A549 (cell line): ENCODE results near the gene CAPN11. TPM values are rescaled to one million over a fixed set of nuclear protein-coding genes. Genes with fewer than 3 reads are reported as not detected.

Source experiments
- ATAC-seq, 2 experiments: fragments of 200-7000 bp in 1 of 2; fragments of >200 bp in 1 of 2; cut with Nextera tagmentation in 1 of 2; cut with Tn5 transposase in 1 of 2; 3 replicates each; pipeline versions ENCODE4 v1.8.0 to v1.9.1; 2018 to 2020; ENCODE audit warnings: mild to moderate bottlenecking in 1 of 2, moderate library complexity in 1 of 2
- CTCF ChIA-PET: fragments of 300-600 bp; sonication (Branson Sonifier 250); formaldehyde crosslinking; extraction: SDS; loops from one replicate; lab custom pipeline; 2021; ENCODE audit warnings: antibody characterized with exemption, inconsistent platforms; lab: Yijun Ruan, JAX
- POLR2A ChIA-PET: fragments of 350-600 bp; formaldehyde crosslinking; extraction: SDS; loops from one replicate; lab custom pipeline; 2021; ENCODE audit warnings: antibody characterized with exemption, inconsistent platforms; lab: Yijun Ruan, JAX
- DNase-seq, 2 experiments: peaks; one replicate each; pipeline versions ENCODE4 v3.0.0 to v3.0.0-alpha.2; 2011 to 2016; ENCODE audit warnings: low read depth in 1 of 2, low spot score in 1 of 2
- FAIRE-seq: peaks from 2 replicates; lab custom pipeline; 2011; peaks lifted over from hg19 to GRCh38; lab: Jason Lieb, UNC
- H3K27ac ChIP-seq, 2 experiments: fragments of >200 bp; sonication (Bioruptor Twin); formaldehyde crosslinking; 3 replicates each; pipeline ENCODE4 v1.5.1; 2016 to 2017
- H3K4me1 ChIP-seq: fragments of >200 bp; sonication (Bioruptor Twin); formaldehyde crosslinking; 3 replicates; pipeline ENCODE4 v1.6.1; 2016
- H3K4me2 ChIP-seq: fragments of >200 bp; sonication (Bioruptor Twin); formaldehyde crosslinking; 3 replicates; pipeline ENCODE4 v1.6.1; 2016
- H3K4me3 ChIP-seq: fragments of >200 bp; sonication (Bioruptor Twin); formaldehyde crosslinking; 3 replicates; pipeline ENCODE4 v1.5.1; 2016
- H3K9me3 ChIP-seq: fragments of >200 bp; sonication (Bioruptor Twin); formaldehyde crosslinking; 3 replicates; pipeline ENCODE4 v1.6.1; 2016
- CEBPB ChIP-seq, 2 experiments: fragments of >200 bp in 1 of 2; sonication (Bioruptor Twin) in 1 of 2; formaldehyde crosslinking in 1 of 2; IDR thresholded peaks; 2 replicates each; pipeline ENCODE4 v1.6.1; 2012 to 2016
- CHD4 ChIP-seq: fragments of 200-600 bp; sonication (generic); IDR thresholded peaks from 2 replicates; pipeline ENCODE4 v1.6.1; 2016; ENCODE audit warnings: antibody characterized with exemption, mild to moderate bottlenecking, borderline replicate concordance
- FOSB ChIP-seq: fragments of 250-450 bp; sonication (Bioruptor Pico); IDR thresholded peaks from 2 replicates; pipeline ENCODE4 v1.5.0; 2020; ENCODE audit warnings: mild to moderate bottlenecking, moderate library complexity
- FOSL2 ChIP-seq, 2 experiments: fragments of 450-650 bp in 1 of 2; fragments of >200 bp in 1 of 2; sonication (Bioruptor Twin) in 1 of 2; formaldehyde crosslinking; IDR thresholded peaks; 2 replicates each; pipeline versions ENCODE4 v1.5.0 to v1.6.1; 2016 to 2020; ENCODE audit warnings: mild to moderate bottlenecking in 1 of 2, moderate library complexity in 1 of 2
- FOXS1 ChIP-seq: fragments of 250-450 bp; sonication (Bioruptor Pico); IDR thresholded peaks from 2 replicates; pipeline ENCODE4 v1.5.0; 2020; ENCODE audit warnings: mild to moderate bottlenecking, moderate library complexity
- HEYL ChIP-seq: fragments of 250-450 bp; sonication (Bioruptor Pico); IDR thresholded peaks from 2 replicates; pipeline ENCODE4 v1.8.0; 2021; ENCODE audit warnings: mild to moderate bottlenecking, moderate library complexity
- HOXA7 ChIP-seq: fragments of 250-450 bp; sonication (Bioruptor Pico); IDR thresholded peaks from 2 replicates; pipeline ENCODE4 v1.5.0; 2020; ENCODE audit warnings: mild to moderate bottlenecking, moderate library complexity
- HOXB13 ChIP-seq: fragments of 250-450 bp; sonication (Bioruptor Pico); IDR thresholded peaks from 2 replicates; pipeline ENCODE4 v1.5.0; 2020; ENCODE audit warnings: low read depth, mild to moderate bottlenecking, moderate library complexity
- HOXB5 ChIP-seq: fragments of 250-450 bp; sonication (Bioruptor Pico); IDR thresholded peaks from 2 replicates; pipeline ENCODE4 v1.5.0; 2020; ENCODE audit warnings: mild to moderate bottlenecking, moderate library complexity
- MAFK ChIP-seq: fragments of 450-650 bp; IDR thresholded peaks from 2 replicates; pipeline ENCODE4 v1.6.1; 2014; ENCODE audit not compliant: partially characterized antibody
- MAZ ChIP-seq: fragments of 150-350 bp; IDR thresholded peaks from 2 replicates; pipeline ENCODE4 v1.6.1; 2014; ENCODE audit warnings: antibody characterized with exemption, low read depth, low read length, borderline replicate concordance
- PHF8 ChIP-seq: fragments of 200-600 bp; sonication (generic); IDR thresholded peaks from 2 replicates; pipeline ENCODE4 v1.6.1; 2016; ENCODE audit warnings: low read depth, mild to moderate bottlenecking, antibody characterized with exemption, moderate library complexity, borderline replicate concordance
- RAD21 ChIP-seq, 2 experiments: fragments of >200 bp in 1 of 2; sonication (Bioruptor Twin) in 1 of 2; formaldehyde crosslinking in 1 of 2; IDR thresholded peaks in 1 of 2; conservative IDR thresholded peaks in 1 of 2; 2 replicates in 1 of 2; 3 replicates in 1 of 2; pipeline ENCODE4 v1.6.1; 2012 to 2018; ENCODE audit warnings: inconsistent platforms in 1 of 2
- SMC3 ChIP-seq: fragments of >200 bp; sonication (Bioruptor Twin); formaldehyde crosslinking; IDR thresholded peaks from 3 replicates; pipeline ENCODE4 v1.6.1; 2018; ENCODE audit warnings: inconsistent platforms
- SREBF2 ChIP-seq: fragments of 450-650 bp; IDR thresholded peaks from 2 replicates; pipeline ENCODE4 v1.6.1; 2014; ENCODE audit warnings: mild to moderate bottlenecking, moderate library complexity
- TFCP2L1 ChIP-seq: fragments of 250-450 bp; sonication (Bioruptor Pico); IDR thresholded peaks from 2 replicates; pipeline ENCODE4 v1.5.0; 2021; ENCODE audit warnings: mild to moderate bottlenecking
- ZC3H11A ChIP-seq: fragments of 450-650 bp; IDR thresholded peaks from 2 replicates; pipeline ENCODE4 v1.6.1; 2014; ENCODE audit warnings: antibody characterized with exemption, mild to moderate bottlenecking
- ZNF302 ChIP-seq: fragments of 250-450 bp; sonication (Bioruptor Pico); IDR thresholded peaks from 2 replicates; pipeline ENCODE4 v1.9.0; 2021; ENCODE audit warnings: inconsistent platforms, mild to moderate bottlenecking, moderate library complexity
- ZSCAN20 ChIP-seq: fragments of 250-450 bp; sonication (Bioruptor Pico); IDR thresholded peaks from 2 replicates; pipeline ENCODE4 v1.8.0; 2022; ENCODE audit warnings: mild to moderate bottlenecking, moderate library complexity
- WGBS: methylation state at CpG from one replicate; pipeline ENCODE4 v1.1.6; 2017; ENCODE audit errors: missing lambda C conversion rate; 5-methylcytosine and 5-hydroxymethylcytosine counted together
- polyA plus RNA-seq, 4 experiments: library from polyadenylated mRNA; depleted of rRNA in 3 of 4; stranded (reverse); fragments of >200 nt; fragmentation: RNase III in 1 of 4; extraction: RNeasy Plus Mini Kit Qiagen cat#74134 plus additional on column Dnase treatment in 1 of 4; gene quantifications; 2 replicates in 3 of 4; 3 replicates in 1 of 4; pipeline ENCODE4 v1.2.3, GENCODE V29; 2011 to 2017
- TF ChIP-seq, protein P1 (sequence below): IDR thresholded peaks from 2 replicates; pipeline ENCODE4 v1.6.1; 2012; ENCODE audit warnings: low read depth, borderline replicate concordance
- TF ChIP-seq, protein P2 (sequence below): fragments of >200 bp; sonication (Bioruptor Twin); formaldehyde crosslinking; IDR thresholded peaks from 3 replicates; pipeline ENCODE4 v1.6.1; 2016
- TF ChIP-seq, protein P3 (sequence below): fragments of >200 bp; sonication (Bioruptor Twin); formaldehyde crosslinking; IDR thresholded peaks from 2 replicates; pipeline ENCODE4 v1.6.1; 2016
- TF ChIP-seq, protein P4 (sequence below): fragments of 450-650 bp; IDR thresholded peaks from 2 replicates; pipeline ENCODE4 v1.6.1; 2014; ENCODE audit warnings: antibody characterized with exemption
- TF ChIP-seq, protein P5 (sequence below): IDR thresholded peaks from 2 replicates; pipeline ENCODE4 v1.6.1; 2012

Gene CAPN11
- polyA plus RNA-seq, 2 of the 4 experiments (the other 2 are of a cell fraction) = 0.10 TPM; not detected in 1

DNA sequence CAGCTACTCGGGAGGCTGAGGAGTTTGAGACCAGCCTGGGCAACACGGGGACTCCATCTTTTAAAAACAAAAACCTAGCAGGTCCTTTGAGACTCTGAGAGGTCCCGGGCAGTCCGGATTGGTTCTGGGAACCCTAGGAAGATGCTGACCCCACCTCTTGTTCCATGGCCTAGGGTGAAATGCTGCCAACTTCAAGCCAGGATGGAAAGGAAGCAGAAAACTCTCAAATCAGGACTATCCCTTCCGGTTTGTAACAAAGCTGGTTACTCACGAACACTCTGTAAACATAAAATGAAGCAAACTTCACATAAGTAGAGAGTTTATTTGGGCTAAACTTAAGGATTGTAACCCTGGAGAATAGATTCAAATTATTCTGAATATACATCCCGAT lies 28.0 kb downstream of the CAPN11 start:
- TF ChIP-seq MAFK = no peak
- TF ChIP-seq, protein P1, sequence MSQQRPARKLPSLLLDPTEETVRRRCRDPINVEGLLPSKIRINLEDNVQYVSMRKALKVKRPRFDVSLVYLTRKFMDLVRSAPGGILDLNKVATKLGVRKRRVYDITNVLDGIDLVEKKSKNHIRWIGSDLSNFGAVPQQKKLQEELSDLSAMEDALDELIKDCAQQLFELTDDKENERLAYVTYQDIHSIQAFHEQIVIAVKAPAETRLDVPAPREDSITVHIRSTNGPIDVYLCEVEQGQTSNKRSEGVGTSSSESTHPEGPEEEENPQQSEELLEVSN = no peak
- no peak for TF ChIP-seq ZSCAN20
- TF ChIP-seq PHF8 = no peak
- TF ChIP-seq CEBPB (IDR thresholded peaks at IDR 0.05) = no peak
- TF ChIP-seq HEYL = no peak
- no peak for TF ChIP-seq FOSL2 (IDR thresholded peaks at IDR 0.05)
- no peak for TF ChIP-seq FOSL2 (CRISPR knock-in tag; IDR thresholded peaks at IDR 0.05)
- TF ChIP-seq FOXS1 (CRISPR knock-in tag) = no peak
- no peak for TF ChIP-seq SREBF2
- TF ChIP-seq ZC3H11A = no peak
- DNase-seq (no peak), ATAC-seq (no peak), FAIRE-seq (no peak)
- Histone ChIP-seq H3K4me2 (no peak overlapping the region), H3K4me1 (no peaks in the 10 kb centered on the region), H3K4me3 (no peak overlapping the region), H3K27ac (no peak overlapping the region), H3K9me3 (no peaks in the 10 kb centered on the region)
- ChIA-PET CTCF (interaction anchor here (1.9 to 4.5 kb wide), 3 partner anchors 14 to 48 kb away, joined by 5 to 17 read pairs (median 9); no protein-coding TSS in a partner anchor), POLR2A (no interaction called here)
- WGBS = 67% methylated on average over 7 of the region's 7 CpGs

DNA sequence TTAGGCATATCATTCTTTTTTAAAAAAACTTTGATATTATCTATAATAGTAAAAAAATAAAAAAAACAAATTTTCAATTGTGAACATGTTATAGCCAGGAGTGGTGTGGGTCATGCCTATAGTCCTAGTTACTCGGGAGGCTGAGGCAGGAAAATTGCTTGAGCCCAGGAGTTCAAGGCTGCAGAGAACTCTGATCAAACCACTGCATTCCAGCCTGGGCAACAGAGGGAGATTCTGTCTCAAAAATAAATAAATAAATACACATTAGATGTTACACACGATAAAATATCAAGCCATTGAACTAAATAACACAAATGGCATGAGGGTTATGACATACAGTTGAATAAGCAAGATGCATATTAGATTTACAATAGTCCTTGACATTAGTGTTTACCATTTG lies 30.2 kb downstream of the CAPN11 start:
- Histone ChIP-seq H3K4me3 (no peak overlapping the region), H3K27ac (no peak overlapping the region), H3K9me3 (no peaks in the 10 kb centered on the region), H3K4me2 (no peak overlapping the region), H3K4me1 (no peaks in the 10 kb centered on the region)
- TF ChIP-seq FOSB = no peak
- TF ChIP-seq PHF8 = no peak
- TF ChIP-seq HOXB5 = no peak
- ChIA-PET POLR2A (no interaction called here), CTCF (interaction anchor here (0.9 to 4.5 kb wide), 3 partner anchors 12 to 16 kb away, joined by 3 to 17 read pairs (median 3); no protein-coding TSS in a partner anchor)
- ATAC-seq (no peak), DNase-seq (no peak), FAIRE-seq (no peak)
- WGBS = 43% methylated on average over 2 of the region's 2 CpGs

DNA sequence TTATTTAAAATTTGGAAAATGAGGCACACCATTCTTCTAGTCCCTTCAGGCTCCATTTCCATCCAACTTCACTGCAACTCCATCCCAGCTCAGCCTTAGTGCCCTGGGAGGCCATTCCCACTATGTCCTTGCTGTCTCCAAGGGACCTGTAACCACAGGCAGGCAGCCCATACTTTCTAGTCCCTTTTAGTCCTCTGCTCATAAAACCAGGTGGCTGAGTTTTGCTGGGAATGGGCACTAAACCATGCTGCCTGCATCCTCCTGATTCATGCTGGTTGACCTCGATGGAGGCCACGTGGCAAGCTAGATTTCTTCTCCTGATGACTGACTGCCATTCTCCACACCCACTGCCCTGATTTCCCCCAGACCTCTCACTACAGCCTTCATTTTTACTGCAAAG lies 30.6 kb downstream of the CAPN11 start:
- Histone ChIP-seq H3K4me3 (no peak overlapping the region), H3K4me2 (no peak overlapping the region), H3K9me3 (no peaks in the 10 kb centered on the region), H3K27ac (no peak overlapping the region), H3K4me1 (no peaks in the 10 kb centered on the region)
- no peak for FAIRE-seq
- POLR2A ChIA-PET = interaction anchor here (0.7 kb wide), 1 partner anchor 28 kb away, joined by 4 read pairs; no protein-coding TSS in a partner anchor
- 21% methylated on average over 2 of the region's 2 CpGs for WGBS
- TF ChIP-seq, protein P2, sequence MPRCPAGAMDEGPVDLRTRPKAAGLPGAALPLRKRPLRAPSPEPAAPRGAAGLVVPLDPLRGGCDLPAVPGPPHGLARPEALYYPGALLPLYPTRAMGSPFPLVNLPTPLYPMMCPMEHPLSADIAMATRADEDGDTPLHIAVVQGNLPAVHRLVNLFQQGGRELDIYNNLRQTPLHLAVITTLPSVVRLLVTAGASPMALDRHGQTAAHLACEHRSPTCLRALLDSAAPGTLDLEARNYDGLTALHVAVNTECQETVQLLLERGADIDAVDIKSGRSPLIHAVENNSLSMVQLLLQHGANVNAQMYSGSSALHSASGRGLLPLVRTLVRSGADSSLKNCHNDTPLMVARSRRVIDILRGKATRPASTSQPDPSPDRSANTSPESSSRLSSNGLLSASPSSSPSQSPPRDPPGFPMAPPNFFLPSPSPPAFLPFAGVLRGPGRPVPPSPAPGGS = no peak
- TF ChIP-seq ZSCAN20 = no peak
- no peak for TF ChIP-seq HOXA7
- no peak for TF ChIP-seq HOXB13 (CRISPR knock-in tag)
- no peak for TF ChIP-seq FOXS1 (CRISPR knock-in tag)
- no peak for TF ChIP-seq SMC3
- no peak for TF ChIP-seq FOSB
- TF ChIP-seq, protein P3, sequence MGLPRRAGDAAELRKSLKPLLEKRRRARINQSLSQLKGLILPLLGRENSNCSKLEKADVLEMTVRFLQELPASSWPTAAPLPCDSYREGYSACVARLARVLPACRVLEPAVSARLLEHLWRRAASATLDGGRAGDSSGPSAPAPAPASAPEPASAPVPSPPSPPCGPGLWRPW = no peak
- TF ChIP-seq, protein P4, sequence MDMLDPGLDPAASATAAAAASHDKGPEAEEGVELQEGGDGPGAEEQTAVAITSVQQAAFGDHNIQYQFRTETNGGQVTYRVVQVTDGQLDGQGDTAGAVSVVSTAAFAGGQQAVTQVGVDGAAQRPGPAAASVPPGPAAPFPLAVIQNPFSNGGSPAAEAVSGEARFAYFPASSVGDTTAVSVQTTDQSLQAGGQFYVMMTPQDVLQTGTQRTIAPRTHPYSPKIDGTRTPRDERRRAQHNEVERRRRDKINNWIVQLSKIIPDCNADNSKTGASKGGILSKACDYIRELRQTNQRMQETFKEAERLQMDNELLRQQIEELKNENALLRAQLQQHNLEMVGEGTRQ = no peak
- TF ChIP-seq ZNF302 (CRISPR knock-in tag) = no peak
- TF ChIP-seq MAZ = no peak
- TF ChIP-seq TFCP2L1 = no peak
- TF ChIP-seq, protein P5, sequence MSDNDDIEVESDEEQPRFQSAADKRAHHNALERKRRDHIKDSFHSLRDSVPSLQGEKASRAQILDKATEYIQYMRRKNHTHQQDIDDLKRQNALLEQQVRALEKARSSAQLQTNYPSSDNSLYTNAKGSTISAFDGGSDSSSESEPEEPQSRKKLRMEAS = no peak
- no peak for TF ChIP-seq CHD4
- no peak for TF ChIP-seq RAD21 (conservative IDR thresholded peaks at IDR 0.05 in 1 of 2, IDR thresholded peaks at IDR 0.05 in 1 of 2)
- no peak for TF ChIP-seq FOSL2 (IDR thresholded peaks at IDR 0.05)
- TF ChIP-seq FOSL2 (CRISPR knock-in tag; IDR thresholded peaks at IDR 0.05) = no peak
- TF ChIP-seq HEYL = no peak
- TF ChIP-seq PHF8 = no peak
- no peak for TF ChIP-seq SREBF2
- ATAC-seq = no peak
- CTCF ChIA-PET = interaction anchor here (0.8 to 4.5 kb wide), 4 partner anchors 11 to 27 kb away, joined by 3 to 17 read pairs (median 3); partner anchors contain the start of gene MYMX
- no peak for DNase-seq
